Esophagus squamous epithelium (tissue), 4 donors: Measurements from ENCODE around the gene IP6K3.

Experiments
- CTCF ChIP-seq, 6 experiments: fragments of 450-650 bp in 4 of 6; fragments of 200-600 bp in 2 of 6; sonication (generic) in 2 of 6; IDR thresholded peaks; one replicate each; pipeline ENCODE4 v1.5.1; 2016 to 2019; ENCODE audit warnings: antibody characterized with exemption in 6 of 6, mild to moderate bottlenecking in 4 of 6, moderate library complexity in 4 of 6
- POLR2A ChIP-seq, 4 donors: fragments of 450-650 bp; IDR thresholded peaks; one replicate each; pipeline ENCODE4 v1.6.1; 2017; ENCODE audit warnings: antibody characterized with exemption in 4 of 4, mild to moderate bottlenecking in 4 of 4, moderate library complexity in 3 of 4

- TF ChIP-seq CTCF (IDR thresholded peaks at IDR 0.05) (no peak), POLR2A (IDR thresholded peaks at IDR 0.05) (no peak)
Observed at GRCh38 chr6:33708516-33709204, 38.0 kb downstream of the IP6K3 start.
